HepG2 (cell line): Measurements from ENCODE around the gene PTK7. TPM values are rescaled to one million over a fixed set of nuclear protein-coding genes. Genes with fewer than 3 reads are reported as not detected.

Source experiments
- ATAC-seq: fragments of 200-7000 bp; cut with Tn5 transposase; 3 replicates; pipeline ENCODE4 v1.9.1; 2020; ENCODE audit warnings: mild to moderate bottlenecking, moderate library complexity
- BruUV-seq: library from RNA; stranded (reverse); fragments of 400-500 nt; replicated peaks from 2 replicates; lab custom pipeline; 2021; lab: Mats Ljungman, UMichigan
- CTCF ChIA-PET: fragments of 300-600 bp; formaldehyde crosslinking; extraction: SDS; loops from one replicate; lab custom pipeline; 2021; ENCODE audit warnings: low total read pairs, inconsistent platforms, low intra/inter-chr PET ratio; lab: Yijun Ruan, JAX
- POLR2A ChIA-PET: fragments of 350-600 bp; sonication (Branson Sonifier 250); formaldehyde crosslinking; loops from one replicate; lab custom pipeline; 2020; ENCODE audit warnings: antibody characterized with exemption, inconsistent platforms; lab: Yijun Ruan, JAX
- DNase-seq: peaks from one replicate; pipeline ENCODE4 v3.0.0-alpha.2; 2015; ENCODE audit warnings: low spot score
- FAIRE-seq: peaks from 3 replicates; lab custom pipeline; 2011; peaks lifted over from hg19 to GRCh38; lab: Jason Lieb, UNC
- H2AFZ ChIP-seq: one replicate; pipeline ENCODE4 v1.6.1; 2011; ENCODE audit warnings: low read length, inconsistent platforms
- H3K27ac ChIP-seq: fragments of 300-600 bp; 3 replicates; pipeline ENCODE4 v1.8.0; 2011; ENCODE audit warnings: mixed run types, mild to moderate bottlenecking, mixed read lengths, low read length, inconsistent platforms; ENCODE audit not compliant: insufficient read depth; ENCODE audit errors: extremely low read length
- H3K27me3 ChIP-seq, 2 experiments: fragments of 200-600 bp in 1 of 2; 2 replicates in 1 of 2; 3 replicates in 1 of 2; pipeline versions ENCODE4 v1.6.0 to v1.8.0; 2011; ENCODE audit warnings: low read length in 2 of 2, mild to moderate bottlenecking in 2 of 2, moderate library complexity in 2 of 2, inconsistent platforms in 1 of 2; ENCODE audit not compliant: insufficient read depth in 2 of 2, control insufficient read depth in 1 of 2
- H3K36me3 ChIP-seq, 2 experiments: fragments of 200-600 bp in 1 of 2; replicated peaks in 1 of 2; 2 replicates in 1 of 2; 3 replicates in 1 of 2; pipeline versions ENCODE4 v1.5.1 to v1.8.0; 2011; ENCODE audit warnings: low read length in 2 of 2, inconsistent platforms in 1 of 2; ENCODE audit not compliant: insufficient read depth in 2 of 2, control insufficient read depth in 1 of 2
- H3K4me1 ChIP-seq: 2 replicates; pipeline ENCODE4 v1.5.1; 2012; ENCODE audit warnings: low read length, inconsistent platforms; ENCODE audit not compliant: insufficient read depth
- H3K4me2 ChIP-seq: 2 replicates; pipeline ENCODE4 v1.6.0; 2011; ENCODE audit warnings: low read depth, low read length, inconsistent platforms
- H3K4me3 ChIP-seq, 3 experiments: fragments of 200-600 bp in 1 of 3; sonication (generic), shearing (Covaris generic) in 1 of 3; replicated peaks in 1 of 3; 2 replicates each; pipeline ENCODE4 v1.5.1; 2011 to 2016; ENCODE audit warnings: low read length in 3 of 3, inconsistent platforms in 2 of 3, low read depth in 2 of 3, mild to moderate bottlenecking in 2 of 3, control low read depth in 1 of 3, mixed read lengths in 1 of 3; ENCODE audit not compliant: insufficient read depth in 1 of 3
- H3K79me2 ChIP-seq: one replicate; pipeline ENCODE4 v1.6.1; 2011; ENCODE audit warnings: low read length, inconsistent platforms; ENCODE audit not compliant: insufficient read depth
- H3K9ac ChIP-seq: 2 replicates; pipeline ENCODE4 v1.6.0; 2011; ENCODE audit warnings: mild to moderate bottlenecking, low read depth, low read length, inconsistent platforms; ENCODE audit not compliant: insufficient read depth
- H3K9me3 ChIP-seq: 2 replicates; pipeline ENCODE4 v1.5.1; 2012; ENCODE audit warnings: mild to moderate bottlenecking, low read length
- H4K20me1 ChIP-seq: 2 replicates; pipeline ENCODE4 v1.6.0; 2011; ENCODE audit warnings: inconsistent platforms, mild to moderate bottlenecking, low read length, moderate library complexity; ENCODE audit not compliant: insufficient read depth
- AKAP8 ChIP-seq: sonication (generic); formaldehyde crosslinking; IDR thresholded peaks from 2 replicates; pipeline ENCODE4 v1.5.1; 2020; ENCODE audit warnings: mild to moderate bottlenecking, missing genetic modification reagents
- ARNT2 ChIP-seq: sonication (generic); formaldehyde crosslinking; IDR thresholded peaks from 2 replicates; pipeline ENCODE4 v1.8.0; 2022; ENCODE audit warnings: mild to moderate bottlenecking, low read depth, missing genetic modification reagents, moderate library complexity
- BCL3 ChIP-seq: sonication (generic); formaldehyde crosslinking; IDR thresholded peaks from 2 replicates; pipeline ENCODE4 v1.5.1; 2020; ENCODE audit warnings: mild to moderate bottlenecking, missing genetic modification reagents, moderate library complexity
- CHCHD3 ChIP-seq: sonication (generic); formaldehyde crosslinking; IDR thresholded peaks from 2 replicates; pipeline ENCODE4 v1.8.0; 2022; ENCODE audit warnings: mild to moderate bottlenecking, missing genetic modification reagents, moderate library complexity
- ESRRA ChIP-seq: sonication (generic); formaldehyde crosslinking; IDR thresholded peaks from 2 replicates; pipeline ENCODE4 v1.5.1; 2020; ENCODE audit warnings: mild to moderate bottlenecking, low read depth, missing genetic modification reagents
- HDAC2 ChIP-seq: sonication (generic); formaldehyde crosslinking; IDR thresholded peaks from 2 replicates; pipeline ENCODE4 v1.4.0; 2020; ENCODE audit warnings: missing genetic modification reagents
- HNRNPUL1 ChIP-seq: fragments of 200-400 bp; formaldehyde crosslinking; IDR thresholded peaks from 2 replicates; pipeline ENCODE4 v1.6.1; 2017; ENCODE audit warnings: low read depth, mild to moderate bottlenecking, low read length, moderate library complexity
- KLF16 ChIP-seq, 2 experiments: sonication (generic) in 1 of 2; formaldehyde crosslinking in 1 of 2; IDR thresholded peaks; 2 replicates each; pipeline versions ENCODE4 v1.6.1 to v1.8.0; 2016 to 2023; ENCODE audit warnings: missing genetic modification reagents in 2 of 2, missing compliant biosample characterization in 1 of 2
- MED8 ChIP-seq: sonication (generic); formaldehyde crosslinking; IDR thresholded peaks from 2 replicates; pipeline ENCODE4 v1.8.1; 2023; ENCODE audit warnings: mild to moderate bottlenecking, missing genetic modification reagents; ENCODE audit not compliant: insufficient replicate concordance
- MXD1 ChIP-seq: sonication (generic); formaldehyde crosslinking; IDR thresholded peaks from 2 replicates; pipeline ENCODE4 v1.4.0; 2020; ENCODE audit warnings: mild to moderate bottlenecking, missing genetic modification reagents
- ONECUT2 ChIP-seq: sonication (generic); formaldehyde crosslinking; IDR thresholded peaks from 2 replicates; pipeline ENCODE4 v1.4.0; 2020; ENCODE audit warnings: missing genetic modification reagents
- PAXIP1 ChIP-seq: sonication (generic); formaldehyde crosslinking; conservative IDR thresholded peaks from 2 replicates; pipeline ENCODE4 v1.4.0; 2020; ENCODE audit warnings: mild to moderate bottlenecking, missing genetic modification reagents, moderate library complexity
- RFXANK ChIP-seq: IDR thresholded peaks from 2 replicates; pipeline ENCODE4 v1.6.1; 2016
- SMYD3 ChIP-seq: sonication (generic); formaldehyde crosslinking; IDR thresholded peaks from 2 replicates; pipeline ENCODE4 v1.8.1; 2023; ENCODE audit warnings: mild to moderate bottlenecking, missing genetic modification reagents
- SP5 ChIP-seq: IDR thresholded peaks from 2 replicates; pipeline ENCODE4 v1.6.1; 2016; ENCODE audit warnings: low read depth, borderline replicate concordance
- ZBTB37 ChIP-seq: sonication (generic); formaldehyde crosslinking; IDR thresholded peaks from 2 replicates; pipeline ENCODE4 v1.4.0; 2020; ENCODE audit warnings: mild to moderate bottlenecking, missing genetic modification reagents
- ZNF207 ChIP-seq: fragments of 450-650 bp; IDR thresholded peaks from 2 replicates; pipeline ENCODE4 v1.6.1; 2016; ENCODE audit warnings: antibody characterized with exemption, borderline replicate concordance
- ZNF775 ChIP-seq: sonication (generic); formaldehyde crosslinking; IDR thresholded peaks from 2 replicates; pipeline ENCODE4 v1.4.0; 2020; ENCODE audit warnings: missing genetic modification reagents, mild to moderate bottlenecking, moderate library complexity, borderline replicate concordance
- WGBS: methylation state at CpG from one replicate; pipeline ENCODE4 v1.1.6; 2017; ENCODE audit warnings: low lambda C conversion rate; 5-methylcytosine and 5-hydroxymethylcytosine counted together
- in situ Hi-C: cut with HindIII; loops from 2 replicates; pipeline ENCODE4 v1.10.0; 2017; ENCODE audit warnings: low pct_unique_long_range_greater_than_20kb; ENCODE audit not compliant: extremely low pct_ligation_motif_present
- intact Hi-C: fragments of 100-400 bp; cut with micrococcal nuclease; formaldehyde crosslinking; loops from one replicate; pipeline ENCODE4 v1.10.0; 2022; ENCODE audit not compliant: unreplicated experiment
- polyA plus RNA-seq, 8 experiments: library from polyadenylated mRNA; depleted of rRNA in 3 of 8; stranded (reverse) in 7 of 8; unstranded in 1 of 8; fragments of >200 nt; fragmentation: Illumina TruSeq in 4 of 8; extraction: Trizol in 4 of 8; gene quantifications; 2 replicates each; pipeline versions ENCODE4 v1.2.1 to v1.2.3, GENCODE V29; 2011 to 2016; ENCODE audit warnings: low read depth in 4 of 8, missing spikeins in 1 of 8, mixed read lengths in 1 of 8; ENCODE audit not compliant: insufficient read depth in 1 of 8
- total RNA-seq, 5 experiments: library from RNA; depleted of rRNA; stranded (reverse); fragments of >200 nt; fragmentation: Illumina TruSeq; extraction: Trizol; gene quantifications; 2 replicates each; pipeline ENCODE4 v1.2.3, GENCODE V29; 2016; ENCODE audit warnings: low read depth in 1 of 5

The PTK7 gene
- total and polyA plus RNA-seq, 2 of the 13 experiments (the other 11 are each of a cell fraction or from before 2014, with no cell fraction given) = 98.5 to 99.8 TPM

GRCh38 chr6:43097502-43097901 is 21.4 kb downstream of the PTK7 start:
- no peak for ATAC-seq
- Histone ChIP-seq H3K36me3 (no peaks in the 10 kb centered on the region), H3K9me3 (no peaks in the 10 kb centered on the region), H2AFZ (no peak overlapping the region), H3K27ac (peak overlapping the region; percentile 41), H3K4me2 (peak overlapping the region; percentile 67), H3K9ac (no peak overlapping the region), H3K79me2 (peaks cover 69% of the 10 kb centered on the region), H3K4me3 (no peak overlapping the region), H4K20me1 (no peaks in the 10 kb centered on the region), H3K27me3 (no peaks in the 10 kb centered on the region; a peak in 1 of 5 replicates), H3K4me1 (peaks cover 54% of the 10 kb centered on the region)
- ChIA-PET CTCF (no interaction called here), POLR2A (interaction anchor here (0.8 to 3.5 kb wide), 5 partner anchors 21 to 169 kb away, joined by 3 to 22 read pairs (median 4); partner anchors contain the start of genes CNPY3, KLC4, MRPL2 and PTK7)
- in situ Hi-C loops (no loop called here), intact Hi-C loops (no loop called here)
- no peak for TF ChIP-seq ONECUT2 (CRISPR knock-in tag)
- TF ChIP-seq ZNF207 = no peak
- TF ChIP-seq RFXANK = no peak
- TF ChIP-seq MXD1 (CRISPR knock-in tag) = no peak
- no peak for TF ChIP-seq KLF16 (CRISPR knock-in tag; IDR thresholded peaks at IDR 0.05)
- TF ChIP-seq SMYD3 = no peak
- TF ChIP-seq ESRRA = no peak
- TF ChIP-seq ARNT2 = no peak
- TF ChIP-seq CHCHD3 (CRISPR knock-in tag) = no peak
- no peak for TF ChIP-seq PAXIP1 (CRISPR knock-in tag)
- TF ChIP-seq MED8 (CRISPR knock-in tag) = no peak
- no peak for TF ChIP-seq ZBTB37
- TF ChIP-seq AKAP8 (CRISPR knock-in tag) = no peak
- TF ChIP-seq BCL3 (CRISPR knock-in tag) = no peak
- no peak for TF ChIP-seq HNRNPUL1
- TF ChIP-seq HDAC2 = no peak
- TF ChIP-seq SP5 (CRISPR knock-in tag) = no peak
- TF ChIP-seq ZNF775 (CRISPR knock-in tag) = no peak
- 73% methylated on average over 4 of the region's 4 CpGs for WGBS
- no peak for DNase-seq
- BruUV-seq = no TSS peak
- FAIRE-seq = no peak
